ENCODE measurements around the gene MDM2. TPM values are rescaled to one million over a fixed set of nuclear protein-coding genes. Genes with fewer than 3 reads are reported as not detected.
A peak's percentile ranks its signal among the peaks of the same experiment; 100 is the strongest.
"Not testable (repeated sequence)": the region's sequence is repeated elsewhere in the genome, so short reads cannot be mapped to it uniquely, and the experiment has no call there.

The MDM2 gene
- total and polyA plus RNA-seq, 8 donors, result 30.7 to 132 (median 56.8) TPM

- peaks cover 15 to 59% (median 25%) of the 10 kb centered on the region in 3 donors for H3K36me3 ChIP-seq
- intact Hi-C loops (cut with DNase I), result no loop called here
- DNase-seq (no peak), ATAC-seq (no peak), FAIRE-seq (no peak)
- H3K4me1 ChIP-seq, result peaks cover 0 to 27% (median 11%) of the 10 kb centered on the region in 3 donors
- TF ChIP-seq CTCF (IDR thresholded peaks at IDR 0.05), result no peak
- H3K9me3 ChIP-seq, result no peaks in the 10 kb centered on the region
- WGBS, 2 donors, result 69 to 72% methylated on average over 2 of the region's 2 CpGs
- no peak overlapping the region for H3K27ac ChIP-seq
- H3K4me3 ChIP-seq, result peak overlapping the region in 1 of 4 donors; percentile 97
- H3K27me3 ChIP-seq, result no peaks in the 10 kb centered on the region
These were observed 5.2 kb downstream of the MDM2 start for GRCh38 chr12:68813242-68813593.

GRCh38 chr12:68814490-68815231 lies 6.7 kb downstream of the MDM2 start:
- peaks cover 0 to 21% (median 11%) of the 10 kb centered on the region in 3 donors for H3K4me1 ChIP-seq
- no peak for ATAC-seq
- TF ChIP-seq CTCF (IDR thresholded peaks at IDR 0.05), result no peak
- H3K27ac ChIP-seq, result no peak overlapping the region
- no peak for DNase-seq
- no peak overlapping the region for H3K4me3 ChIP-seq
- H3K27me3 ChIP-seq, result no peaks in the 10 kb centered on the region
- no peaks in the 10 kb centered on the region for H3K9me3 ChIP-seq
- peaks cover 15 to 69% (median 28%) of the 10 kb centered on the region in 3 donors for H3K36me3 ChIP-seq
- intact Hi-C loops (cut with DNase I), result no loop called here
- FAIRE-seq, result no peak
- 73 to 75% methylated on average over 3 of the region's 3 CpGs for WGBS, 2 donors

- 62 to 70% methylated on average over 5 of the region's 5 CpGs for WGBS, 2 donors
- H3K27me3 ChIP-seq, result no peaks in the 10 kb centered on the region
- intact Hi-C loops (cut with DNase I), result no loop called here
- peaks cover 9 to 69% (median 35%) of the 10 kb centered on the region in 3 donors for H3K36me3 ChIP-seq
- ATAC-seq (peak in 3 of 4 donors; percentile 16 to 17 (median 16)), FAIRE-seq (no peak), DNase-seq (no peak)
- no peak overlapping the region for H3K27ac ChIP-seq
- H3K4me3 ChIP-seq, result no peak overlapping the region
- no peak for TF ChIP-seq CTCF (IDR thresholded peaks at IDR 0.05)
- peaks cover 0 to 20% (median 11%) of the 10 kb centered on the region in 3 donors for H3K4me1 ChIP-seq
- no peaks in the 10 kb centered on the region for H3K9me3 ChIP-seq
These were observed 7.4 kb downstream of the MDM2 start for GRCh38 chr12:68815232-68815927.

- Histone ChIP-seq H3K9me3 (no peaks in the 10 kb centered on the region), H3K36me3 (peaks cover 9 to 67% (median 36%) of the 10 kb centered on the region in 3 donors), H3K27me3 (no peaks in the 10 kb centered on the region), H3K27ac (no peak overlapping the region), H3K4me3 (no peak overlapping the region), H3K4me1 (peaks cover 0 to 13% (median 11%) of the 10 kb centered on the region in 3 donors)
- ATAC-seq (no peak), DNase-seq (no peak), FAIRE-seq (no peak)
- 95 to 96% methylated on average over 8 of the region's 8 CpGs for WGBS, 2 donors
- intact Hi-C loops (cut with DNase I), result no loop called here
- TF ChIP-seq CTCF (IDR thresholded peaks at IDR 0.05), result no peak
These were observed 8.2 kb downstream of the MDM2 start for GRCh38 chr12:68815928-68816800.

DNA sequence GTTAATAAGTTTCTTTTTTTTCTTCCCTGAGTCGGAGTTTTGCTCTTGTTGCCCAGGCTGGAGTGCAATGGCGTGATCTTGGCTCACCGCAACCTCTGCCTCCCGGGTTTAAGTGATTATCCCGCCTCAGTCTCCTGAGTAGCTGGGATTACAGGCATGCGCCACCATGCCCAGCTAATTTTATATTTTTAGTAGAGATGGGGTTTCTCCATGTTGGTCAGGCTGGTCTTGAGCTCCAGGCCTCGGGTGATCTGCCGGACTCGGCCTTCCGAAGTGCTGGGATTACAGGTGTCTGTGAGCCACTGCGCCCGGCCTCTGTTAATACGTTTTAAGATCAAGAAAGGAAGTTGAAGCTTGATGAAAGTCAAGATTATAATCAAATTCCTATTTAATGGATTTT lies 11.5 kb downstream of the MDM2 start:
- DNase-seq; H3K4me3 ChIP-seq; H3K27ac ChIP-seq; intact Hi-C loops (cut with DNase I); H3K9me3 ChIP-seq; ATAC-seq; H3K4me1 ChIP-seq; FAIRE-seq; H3K27me3 ChIP-seq: not testable (repeated sequence)
- H3K36me3 ChIP-seq, result peaks cover 13 to 83% (median 42%) of the 10 kb centered on the region in 3 donors
- 92 to 94% methylated on average over 13 of the region's 13 CpGs for WGBS, 2 donors

Measured in pancreas (tissue), 10 donors.